Measurements from ENCODE around the gene TRERF1.

DNA sequence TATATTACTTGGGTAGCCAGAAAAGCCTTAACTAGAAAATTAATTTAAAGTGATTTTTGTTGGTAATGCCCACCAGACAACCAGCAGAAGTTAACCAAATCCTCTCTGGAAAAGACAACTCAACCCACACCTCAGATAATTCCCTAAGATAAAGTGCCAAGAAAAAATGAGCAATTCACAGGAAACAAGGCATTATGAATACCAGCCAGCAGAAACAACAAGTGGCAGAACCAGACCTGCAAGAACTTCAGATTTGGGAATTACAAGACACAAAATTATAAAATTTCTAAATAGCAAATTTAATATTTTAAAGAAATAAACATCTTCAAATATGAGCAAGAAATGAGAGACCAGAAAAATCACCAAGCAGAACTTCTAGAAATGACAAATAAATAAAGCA is 154.1 kb downstream of the TRERF1 start:
- no peak for TF ChIP-seq POLR2A (IDR thresholded peaks at IDR 0.05)
- TF ChIP-seq, protein P1, sequence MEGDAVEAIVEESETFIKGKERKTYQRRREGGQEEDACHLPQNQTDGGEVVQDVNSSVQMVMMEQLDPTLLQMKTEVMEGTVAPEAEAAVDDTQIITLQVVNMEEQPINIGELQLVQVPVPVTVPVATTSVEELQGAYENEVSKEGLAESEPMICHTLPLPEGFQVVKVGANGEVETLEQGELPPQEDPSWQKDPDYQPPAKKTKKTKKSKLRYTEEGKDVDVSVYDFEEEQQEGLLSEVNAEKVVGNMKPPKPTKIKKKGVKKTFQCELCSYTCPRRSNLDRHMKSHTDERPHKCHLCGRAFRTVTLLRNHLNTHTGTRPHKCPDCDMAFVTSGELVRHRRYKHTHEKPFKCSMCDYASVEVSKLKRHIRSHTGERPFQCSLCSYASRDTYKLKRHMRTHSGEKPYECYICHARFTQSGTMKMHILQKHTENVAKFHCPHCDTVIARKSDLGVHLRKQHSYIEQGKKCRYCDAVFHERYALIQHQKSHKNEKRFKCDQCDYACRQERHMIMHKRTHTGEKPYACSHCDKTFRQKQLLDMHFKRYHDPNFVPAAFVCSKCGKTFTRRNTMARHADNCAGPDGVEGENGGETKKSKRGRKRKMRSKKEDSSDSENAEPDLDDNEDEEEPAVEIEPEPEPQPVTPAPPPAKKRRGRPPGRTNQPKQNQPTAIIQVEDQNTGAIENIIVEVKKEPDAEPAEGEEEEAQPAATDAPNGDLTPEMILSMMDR (IDR thresholded peaks at IDR 0.05) = no peak
- TF ChIP-seq POLR2AphosphoS5 (IDR thresholded peaks at IDR 0.05) = no peak

All from prostate gland (tissue), 2 donors.